Activated gamma-delta T cell treated with anti-CD3 and anti-CD28 coated beads, Interleukin-2, amount 50 U/mL, for 16 hours (primary cell): ENCODE measurements around the gene TTC12.
A peak's percentile ranks its signal among the peaks of the same experiment; 100 is the strongest.

ENCODE experiments used
- DNase-seq: peaks from one replicate; pipeline ENCODE4 v3.0.0-alpha.2; 2020; ENCODE audit warnings: low read depth

The TTC12 gene, protein sequence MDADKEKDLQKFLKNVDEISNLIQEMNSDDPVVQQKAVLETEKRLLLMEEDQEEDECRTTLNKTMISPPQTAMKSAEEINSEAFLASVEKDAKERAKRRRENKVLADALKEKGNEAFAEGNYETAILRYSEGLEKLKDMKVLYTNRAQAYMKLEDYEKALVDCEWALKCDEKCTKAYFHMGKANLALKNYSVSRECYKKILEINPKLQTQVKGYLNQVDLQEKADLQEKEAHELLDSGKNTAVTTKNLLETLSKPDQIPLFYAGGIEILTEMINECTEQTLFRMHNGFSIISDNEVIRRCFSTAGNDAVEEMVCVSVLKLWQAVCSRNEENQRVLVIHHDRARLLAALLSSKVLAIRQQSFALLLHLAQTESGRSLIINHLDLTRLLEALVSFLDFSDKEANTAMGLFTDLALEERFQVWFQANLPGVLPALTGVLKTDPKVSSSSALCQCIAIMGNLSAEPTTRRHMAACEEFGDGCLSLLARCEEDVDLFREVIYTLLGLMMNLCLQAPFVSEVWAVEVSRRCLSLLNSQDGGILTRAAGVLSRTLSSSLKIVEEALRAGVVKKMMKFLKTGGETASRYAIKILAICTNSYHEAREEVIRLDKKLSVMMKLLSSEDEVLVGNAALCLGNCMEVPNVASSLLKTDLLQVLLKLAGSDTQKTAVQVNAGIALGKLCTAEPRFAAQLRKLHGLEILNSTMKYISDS

DNA sequence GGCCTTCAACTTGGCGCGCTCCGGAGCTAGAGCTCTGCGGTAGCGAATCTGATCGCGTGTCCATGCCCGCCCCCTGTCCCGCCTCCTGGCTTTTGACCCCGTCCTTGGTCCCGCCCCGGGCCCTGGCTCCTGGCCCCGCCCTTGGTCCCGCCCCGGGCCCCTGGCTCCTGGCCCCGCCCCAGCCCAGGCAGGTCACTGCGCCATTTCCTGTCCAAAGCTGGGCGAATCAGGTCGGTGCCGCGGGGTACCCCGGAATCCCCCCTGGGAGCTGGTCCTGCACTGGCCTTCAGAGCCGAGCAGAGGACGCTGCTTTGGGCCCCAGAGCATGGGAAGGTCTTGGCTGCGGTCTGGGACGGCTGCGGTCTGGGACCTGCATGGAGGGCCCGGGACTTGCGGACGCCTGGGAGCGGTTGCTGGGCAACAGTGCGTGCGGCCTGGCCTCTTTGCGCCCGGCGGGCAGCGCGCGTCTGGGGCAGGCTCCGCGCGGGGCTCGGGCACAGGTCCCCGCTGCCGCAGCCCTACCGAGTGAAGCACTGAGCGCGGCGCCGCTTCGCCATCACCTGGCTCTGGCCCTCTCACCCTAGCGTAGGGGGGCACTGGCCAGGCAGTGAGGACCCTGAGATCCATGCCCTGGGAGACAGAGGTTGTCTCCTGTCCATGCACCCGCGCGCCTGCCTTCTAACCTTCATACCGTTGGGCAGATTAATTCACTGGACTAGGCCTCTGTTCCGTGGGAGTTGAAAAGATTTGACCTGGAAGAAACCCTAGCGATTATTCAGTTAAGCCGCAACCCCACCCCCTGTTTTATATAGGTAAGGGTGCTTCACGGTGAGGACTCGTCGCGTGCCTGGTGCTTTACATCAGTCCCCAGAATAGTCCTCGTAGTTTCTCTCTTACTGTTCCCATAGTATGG is at the start of gene TTC12:
Gene TTC12 (plus strand): TSS at position 195 of the 913 bp plus-strand sequence. CDS start 1,675 bp downstream, outside the sequence.
- DNase-seq, result peak; percentile 88

DNA sequence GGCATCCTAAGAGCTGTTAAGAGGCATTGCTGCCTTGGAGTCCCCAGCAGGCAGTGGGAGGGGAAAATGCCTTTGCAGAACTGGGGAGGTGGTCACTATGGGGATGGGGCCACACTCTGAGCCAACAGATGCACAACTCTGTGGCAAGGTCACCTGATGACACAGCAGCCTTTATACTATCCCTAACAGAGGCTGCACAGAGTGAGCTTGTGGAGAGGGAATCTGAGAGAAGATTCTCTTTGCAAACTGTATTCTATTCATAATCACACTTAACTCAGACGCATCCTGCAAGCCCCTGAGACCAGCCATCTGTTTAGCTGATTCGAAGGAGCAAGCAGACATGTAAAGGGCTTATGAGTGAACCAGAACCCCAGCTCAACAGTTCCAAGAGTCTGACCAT is 49.0 kb upstream of the TTC12 start:
- no peak for DNase-seq

DNA sequence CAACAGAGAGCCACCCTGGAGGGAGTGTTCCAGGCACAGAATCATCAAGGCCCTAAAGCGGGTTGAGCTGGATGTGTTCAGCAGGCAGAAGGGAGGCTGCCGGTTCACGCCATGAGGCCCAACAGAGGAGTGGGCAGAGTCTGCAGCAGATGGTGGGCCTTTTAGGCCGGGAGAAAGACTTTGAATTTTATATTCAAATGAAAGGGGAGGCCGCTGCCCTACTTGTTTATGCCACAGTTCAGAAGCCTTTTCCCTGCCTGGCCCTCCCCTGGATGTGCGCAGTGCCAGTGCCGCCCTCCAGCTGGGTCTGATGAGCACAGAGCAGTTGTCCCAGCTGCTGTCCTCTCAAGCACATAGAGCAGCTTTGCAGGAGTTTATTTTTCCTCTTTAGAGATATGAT is 46.9 kb upstream of the TTC12 start:
- DNase-seq, result no peak

DNA sequence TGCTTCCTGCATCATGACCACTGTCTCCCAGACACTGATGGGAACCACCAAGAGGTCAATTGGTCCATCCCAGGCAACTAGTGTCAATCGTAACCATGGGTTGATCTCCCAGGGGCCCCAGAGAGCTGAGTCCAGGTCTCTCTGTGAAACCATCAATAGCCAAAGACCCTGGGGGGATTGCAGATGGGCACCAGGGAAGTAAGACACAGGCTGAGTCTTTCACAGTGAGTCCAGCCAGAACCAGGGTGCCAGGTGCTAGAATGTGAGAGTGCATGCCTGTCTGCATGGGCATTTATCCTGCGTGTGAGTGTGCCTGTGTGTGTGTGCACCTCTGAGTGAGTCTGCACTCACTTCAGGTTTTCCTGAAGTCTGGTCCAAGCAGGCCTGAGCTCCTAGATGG is 45.3 kb upstream of the TTC12 start:
- DNase-seq, result no peak

DNA sequence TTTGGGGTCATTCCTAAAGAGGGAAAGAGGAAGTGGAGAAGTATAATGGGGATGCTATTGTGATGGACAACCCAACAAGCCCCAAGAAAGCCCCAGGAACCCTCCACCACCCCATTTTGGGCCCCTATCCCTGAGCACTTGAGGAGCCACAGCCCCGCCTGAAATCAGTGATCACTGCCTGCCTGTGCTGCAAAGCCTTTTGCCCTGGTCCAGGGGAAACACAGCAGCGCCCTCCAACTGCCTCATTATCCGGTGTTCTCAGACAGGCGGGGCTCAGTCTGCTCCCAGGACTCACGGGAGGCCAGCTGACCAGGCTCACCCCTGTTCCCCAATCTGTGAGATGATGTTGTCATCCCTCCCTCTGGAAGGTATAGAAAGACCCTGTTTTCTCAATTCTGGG is 44.7 kb upstream of the TTC12 start:
- DNase-seq, result no peak

- no peak for DNase-seq
Observed at GRCh38 chr11:113270080-113270479, 44.3 kb upstream of the TTC12 start.

- DNase-seq, result no peak
Observed at GRCh38 chr11:113271551-113272245, 42.7 kb upstream of the TTC12 start.

DNA sequence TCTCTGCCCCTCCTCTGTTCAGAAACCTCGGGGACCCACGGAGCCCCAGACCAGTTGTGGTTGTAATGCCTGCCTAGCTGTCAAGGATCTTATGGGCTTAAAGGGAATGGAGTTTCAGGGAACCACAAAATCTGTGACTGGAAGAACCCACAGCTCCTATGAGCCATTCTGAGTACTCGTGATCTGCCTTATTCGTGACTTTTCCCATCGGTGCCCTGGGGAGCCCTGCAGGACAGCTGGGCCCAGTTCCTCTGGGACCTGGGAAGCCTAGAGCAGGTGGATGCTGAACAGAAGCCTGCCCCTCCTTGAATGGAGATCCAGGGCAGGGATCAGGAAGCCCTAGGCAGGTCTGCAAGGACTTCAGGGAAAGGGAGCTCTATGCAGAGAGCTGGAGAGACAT is 42.1 kb upstream of the TTC12 start:
- no peak for DNase-seq

DNA sequence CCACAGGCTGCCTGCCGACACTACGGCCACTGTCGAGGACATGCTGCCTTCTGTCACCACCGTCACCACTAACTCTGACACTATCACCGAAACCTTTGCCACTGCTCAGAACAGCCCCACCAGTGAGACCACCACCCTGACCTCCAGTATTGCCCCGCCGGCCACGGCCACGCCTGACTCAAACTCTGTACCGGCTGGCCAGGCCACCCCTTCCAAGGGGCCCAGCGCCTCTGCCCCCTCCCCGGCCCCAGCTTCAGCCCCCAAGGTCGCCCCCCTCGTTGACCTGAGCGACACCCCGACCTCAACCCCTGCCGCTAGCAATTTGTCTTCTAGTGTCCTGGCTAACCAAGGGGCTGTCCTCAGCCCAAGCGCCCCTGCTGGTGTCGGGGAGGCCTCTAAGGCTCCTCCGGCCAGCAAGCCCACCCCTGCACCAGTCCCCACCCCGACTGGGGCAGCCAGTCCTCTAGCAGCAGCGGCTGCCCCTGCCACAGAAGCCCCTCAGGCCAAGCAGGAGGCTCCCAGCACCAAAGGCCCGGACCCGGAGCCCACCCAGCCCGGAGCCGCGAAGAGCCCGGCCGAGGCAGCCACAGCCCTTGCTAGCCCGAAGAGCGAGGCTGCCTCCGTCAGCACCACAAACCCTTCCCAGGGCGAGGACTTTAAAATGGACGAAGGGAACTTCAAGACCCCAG is 41.3 kb upstream of the TTC12 start:
- DNase-seq, result no peak

DNA sequence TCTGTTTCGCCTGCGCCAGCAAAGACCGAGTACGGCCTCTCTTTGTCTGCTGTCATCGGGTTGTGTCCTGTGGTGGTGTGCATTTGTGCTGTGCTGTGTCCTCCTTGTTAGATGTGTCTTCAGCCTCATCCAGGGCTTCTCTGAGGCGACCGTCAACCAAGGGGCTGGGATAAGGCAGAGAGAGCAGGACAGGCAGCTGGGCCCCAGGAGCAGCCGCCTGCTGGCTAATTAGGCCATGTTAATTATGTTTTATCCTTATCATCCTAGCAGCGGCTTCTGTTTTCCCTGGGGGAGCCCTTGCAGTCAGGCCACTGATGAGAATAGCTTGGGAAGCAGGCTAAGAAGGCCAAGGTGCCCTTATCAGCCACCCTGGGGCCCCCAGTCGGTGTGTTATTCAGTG is 40.7 kb upstream of the TTC12 start:
- no peak for DNase-seq

DNA sequence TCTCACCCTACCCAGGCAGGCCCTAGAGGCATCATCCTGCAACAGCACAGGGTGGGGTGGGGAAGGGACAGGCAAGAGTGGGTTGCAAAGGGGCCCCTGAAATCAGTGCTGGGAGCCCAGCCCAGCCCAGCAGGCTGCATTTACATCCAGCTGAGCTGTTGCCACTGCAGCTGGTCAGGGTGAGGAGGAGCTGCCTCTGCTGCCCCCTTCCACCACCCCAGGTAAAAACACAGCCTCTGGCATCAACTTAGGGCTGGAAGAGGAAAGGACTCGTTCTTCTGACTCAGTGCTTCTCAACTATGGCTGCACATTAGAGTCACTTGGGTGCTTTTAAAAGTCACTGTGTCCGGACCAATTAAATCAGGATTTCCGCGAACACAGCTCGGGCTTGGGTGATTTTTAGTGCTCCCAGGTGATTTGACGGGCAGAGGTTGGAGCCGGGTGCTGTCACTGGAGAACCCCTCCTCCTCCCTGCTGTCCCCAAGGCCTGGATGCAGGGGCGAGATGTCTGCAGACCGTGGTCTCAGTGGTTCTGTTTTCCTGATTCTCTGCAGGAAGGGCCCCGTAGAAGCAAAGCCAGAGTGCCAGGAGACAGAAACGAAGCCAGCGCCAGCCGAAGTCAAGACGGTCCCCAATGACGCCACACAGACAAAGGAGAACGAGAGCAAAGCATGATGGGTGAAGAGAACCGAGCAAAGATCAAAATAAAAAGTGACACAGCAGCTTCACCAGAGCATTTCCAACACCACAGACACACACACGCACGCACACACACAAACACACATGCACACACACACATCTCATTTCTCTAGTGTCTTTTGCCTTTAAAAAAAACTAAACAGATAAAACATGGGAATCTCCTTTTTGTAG is 39.4 kb upstream of the TTC12 start:
- DNase-seq, result no peak

DNA sequence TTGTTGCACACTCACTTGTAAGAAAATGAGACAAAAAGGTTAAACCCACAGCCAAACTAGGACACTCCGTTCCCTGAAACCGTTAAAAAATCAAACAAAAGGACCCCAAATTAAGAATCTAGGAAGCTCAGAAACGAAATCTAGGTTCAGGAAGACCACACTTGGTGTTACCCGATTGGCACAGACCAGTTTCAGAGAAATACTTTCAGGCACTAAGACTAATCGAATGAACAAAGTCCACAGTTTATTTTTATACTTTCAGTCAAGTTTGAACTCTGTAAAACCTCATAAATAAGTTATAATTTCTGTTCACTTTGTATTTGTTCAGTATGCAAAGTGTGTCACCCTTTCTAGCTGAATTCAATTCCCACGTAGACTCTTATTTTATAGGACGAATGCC is 38.8 kb upstream of the TTC12 start:
- no peak for DNase-seq

GRCh38 chr11:113276466-113276865 is 37.9 kb upstream of the TTC12 start:
- no peak for DNase-seq

DNA sequence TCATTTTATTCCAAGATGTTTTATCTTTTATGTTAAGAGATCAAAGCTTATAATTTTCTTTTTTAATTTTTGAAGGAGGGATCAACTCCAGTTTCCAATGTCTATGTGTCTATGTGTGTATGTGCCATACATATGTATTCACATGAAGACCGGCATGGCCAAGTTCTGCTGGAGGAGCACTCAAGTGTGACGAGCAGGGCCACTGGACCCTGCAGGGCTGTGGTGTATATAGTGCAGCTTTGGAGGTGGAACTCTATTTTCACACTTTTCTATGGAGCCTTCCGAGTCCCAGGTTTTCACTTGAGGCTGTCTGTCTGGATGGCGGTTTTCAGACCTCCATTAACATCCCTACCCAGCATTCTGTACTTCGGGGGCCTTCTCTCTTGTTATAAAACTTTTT is 36.5 kb upstream of the TTC12 start:
- no peak for DNase-seq

DNA sequence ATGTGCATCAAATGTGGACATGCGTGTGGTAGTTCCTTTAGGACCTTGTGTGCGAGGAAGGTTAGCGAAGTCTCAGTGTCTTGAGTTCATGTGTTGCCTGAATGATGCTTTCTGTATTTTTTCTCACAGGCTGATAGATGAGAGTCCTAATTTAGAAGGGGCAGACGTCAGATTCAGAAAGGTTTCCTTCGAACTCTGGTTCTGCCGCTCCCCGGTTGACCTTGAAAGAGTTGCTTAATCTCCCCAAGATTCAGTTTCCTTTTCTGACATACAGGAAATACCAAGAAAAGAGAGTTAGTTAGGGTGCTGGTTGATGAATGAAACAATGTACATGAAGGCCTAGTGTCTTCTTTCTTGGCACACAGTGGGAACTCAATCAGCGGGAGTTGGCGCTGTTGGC is 35.9 kb upstream of the TTC12 start:
- DNase-seq, result no peak

- DNase-seq, result no peak
Observed at GRCh38 chr11:113278925-113279324, 35.5 kb upstream of the TTC12 start.

GRCh38 chr11:113279591-113279990 is 34.8 kb upstream of the TTC12 start:
- no peak for DNase-seq

- DNase-seq, result no peak
Observed at GRCh38 chr11:113281052-113281725, 33.2 kb upstream of the TTC12 start.

GRCh38 chr11:113282898-113283437 is 31.4 kb upstream of the TTC12 start:
- DNase-seq, result no peak
